Hippocampal formation (tissue), 2 donors: ENCODE data around the gene TMEM108.

Source experiments
- DNase-seq, 2 donors: peaks; one replicate each; lab custom pipeline; 2025; lab: John Stamatoyannopoulos, UW

Gene TMEM108

DNA sequence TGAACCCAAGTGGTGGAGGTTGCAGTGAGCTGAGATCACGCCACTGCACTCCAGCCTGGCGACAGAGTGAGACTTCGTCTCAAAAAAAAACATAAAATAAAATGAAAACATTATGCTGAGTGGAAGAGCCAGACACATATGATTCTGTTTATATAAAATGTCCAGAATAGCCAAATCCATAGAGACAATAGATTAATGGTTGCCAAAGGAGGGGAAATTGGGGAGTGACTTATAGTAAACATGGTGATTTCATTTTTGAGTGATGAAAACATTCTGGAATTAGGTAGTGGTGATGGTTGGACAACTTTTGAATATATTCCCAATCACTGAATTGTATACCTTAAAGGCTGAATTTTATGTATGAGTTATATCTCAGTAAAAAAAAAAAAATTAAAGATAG lies 189.6 kb downstream of the TMEM108 start:
- no peak for DNase-seq

DNA sequence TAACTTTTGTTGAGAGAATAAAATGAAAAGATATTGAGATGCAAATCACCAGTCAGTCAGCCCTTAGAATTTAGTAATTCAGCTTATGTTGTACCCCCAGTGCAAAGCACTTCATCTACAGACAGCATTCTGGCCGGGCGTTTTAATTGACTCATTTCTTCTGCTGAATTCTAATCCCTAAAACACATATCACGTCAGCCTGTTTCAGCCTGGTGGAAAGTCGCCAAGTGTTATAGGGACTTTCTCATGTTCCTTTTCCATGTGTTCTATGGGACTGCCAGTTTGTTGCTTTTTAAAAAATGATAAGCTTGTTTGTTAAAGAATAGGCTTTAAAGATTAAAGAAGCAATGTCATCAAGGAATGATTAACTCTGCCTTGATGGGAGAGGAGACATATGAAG lies 192.0 kb downstream of the TMEM108 start:
- no peak for DNase-seq

DNA sequence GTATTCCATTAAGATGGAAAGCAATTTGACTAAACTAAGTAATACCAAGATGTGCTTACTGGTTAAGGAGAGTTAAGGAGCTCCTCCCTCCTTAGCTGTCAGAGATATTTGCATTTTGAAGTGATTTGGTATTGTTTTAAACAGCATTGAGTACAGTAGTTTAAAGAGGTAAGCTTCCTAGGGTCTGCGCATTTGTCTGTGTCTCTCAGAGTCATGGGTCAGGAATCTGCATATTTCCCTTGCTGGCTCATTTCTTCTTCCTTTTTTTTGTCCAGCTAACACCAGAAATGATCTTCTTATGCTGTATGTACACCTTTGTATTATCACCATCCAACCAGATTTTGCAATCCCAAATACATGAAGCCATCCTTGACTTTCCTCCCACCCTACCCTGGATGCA lies 198.7 kb downstream of the TMEM108 start:
- no peak for DNase-seq

DNA sequence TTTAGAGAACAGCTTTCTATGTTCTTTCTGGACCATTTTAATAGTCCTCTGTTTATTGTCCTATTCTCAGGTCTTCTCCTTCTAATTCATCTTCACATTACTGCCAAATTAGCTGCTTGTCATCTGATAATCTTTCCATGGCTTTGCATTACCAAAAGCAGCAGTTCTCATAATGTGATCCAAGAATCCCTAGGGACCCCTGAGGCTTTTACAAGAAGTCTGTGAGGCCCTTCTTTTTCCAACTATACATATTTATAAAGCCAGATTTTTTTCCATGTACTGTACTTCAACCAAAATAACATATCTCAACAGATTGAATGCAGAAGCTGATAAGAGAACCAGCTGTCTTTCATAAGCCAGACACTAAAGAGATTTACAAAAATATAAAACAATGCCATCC lies 199.2 kb downstream of the TMEM108 start:
- no peak for DNase-seq

DNA sequence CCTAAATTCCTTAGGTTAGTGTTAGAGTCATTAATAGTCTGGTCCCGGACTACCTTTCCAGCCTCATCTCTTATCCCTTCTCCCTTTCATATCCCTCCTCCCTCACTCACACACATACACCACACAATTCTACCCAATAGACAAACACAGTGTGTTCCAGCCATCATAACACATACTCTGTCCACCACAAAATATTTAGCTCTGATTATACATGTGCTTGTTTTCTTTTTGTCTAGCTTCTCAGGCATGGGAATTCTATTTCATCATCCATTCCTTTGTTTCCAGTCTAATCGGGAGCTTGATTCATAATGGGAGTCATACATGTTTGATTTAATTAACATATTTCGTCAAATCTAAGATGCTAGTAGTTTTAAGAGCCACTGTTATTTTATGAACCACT lies 199.8 kb downstream of the TMEM108 start:
- no peak for DNase-seq

DNA sequence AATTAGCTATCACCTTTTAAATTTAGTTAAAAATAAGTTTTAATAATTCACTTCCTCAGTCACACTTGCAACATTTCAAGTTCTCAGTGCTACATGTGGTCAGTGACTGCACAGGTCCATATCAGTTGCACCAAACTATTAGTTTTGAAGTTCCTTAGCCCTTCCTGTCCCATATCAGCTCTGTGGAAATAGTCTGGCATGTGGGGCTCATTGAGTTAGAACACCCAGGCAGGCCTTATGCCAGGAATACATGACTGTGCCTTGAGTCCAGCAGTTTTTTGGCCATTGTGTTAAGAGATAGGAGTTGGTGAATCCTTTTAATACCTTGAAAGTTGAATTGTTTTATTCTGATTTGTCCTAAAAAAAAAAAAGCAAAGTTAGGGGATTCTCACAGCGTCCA lies 207.9 kb downstream of the TMEM108 start:
- no peak for DNase-seq

DNA sequence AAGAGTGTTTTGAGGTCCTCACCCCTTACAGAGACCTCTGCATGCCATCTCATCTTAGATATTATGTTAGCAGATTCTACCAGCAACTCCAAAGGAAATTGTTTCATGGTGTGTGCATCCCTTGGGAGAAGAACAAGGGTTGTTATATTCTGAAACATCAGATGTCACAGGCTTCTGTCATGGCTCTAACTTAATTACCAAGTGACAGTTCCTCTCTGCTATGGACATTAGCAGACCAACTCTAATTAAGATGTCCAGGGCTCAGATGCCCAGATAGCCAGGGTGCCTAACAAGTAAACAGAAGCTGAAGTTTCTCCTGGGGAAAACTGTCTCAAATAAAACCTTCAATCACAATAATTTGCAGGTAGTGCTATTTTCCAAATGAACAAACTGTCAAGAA lies 208.6 kb downstream of the TMEM108 start:
- DNase-seq: no peak

DNA sequence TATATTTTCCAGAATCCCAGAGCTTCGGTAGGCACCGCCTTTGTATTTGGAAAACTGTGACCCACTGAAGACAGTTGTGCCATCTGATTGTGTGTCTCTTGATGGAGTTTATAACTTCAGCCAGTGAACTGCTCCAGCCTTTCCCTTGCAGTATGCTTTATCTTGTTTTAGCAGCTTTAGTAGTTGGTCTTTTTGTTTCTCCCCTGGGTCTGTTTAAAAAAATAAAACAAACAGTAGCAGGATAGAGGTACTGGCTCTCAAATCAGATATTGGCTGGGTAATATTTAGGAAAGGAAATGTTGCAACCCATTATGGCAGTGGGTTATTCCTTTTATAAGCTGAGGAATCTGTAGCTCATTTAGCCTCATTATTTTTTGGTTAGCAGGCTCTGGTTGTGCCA lies 210.2 kb downstream of the TMEM108 start:
- no peak for DNase-seq

DNA sequence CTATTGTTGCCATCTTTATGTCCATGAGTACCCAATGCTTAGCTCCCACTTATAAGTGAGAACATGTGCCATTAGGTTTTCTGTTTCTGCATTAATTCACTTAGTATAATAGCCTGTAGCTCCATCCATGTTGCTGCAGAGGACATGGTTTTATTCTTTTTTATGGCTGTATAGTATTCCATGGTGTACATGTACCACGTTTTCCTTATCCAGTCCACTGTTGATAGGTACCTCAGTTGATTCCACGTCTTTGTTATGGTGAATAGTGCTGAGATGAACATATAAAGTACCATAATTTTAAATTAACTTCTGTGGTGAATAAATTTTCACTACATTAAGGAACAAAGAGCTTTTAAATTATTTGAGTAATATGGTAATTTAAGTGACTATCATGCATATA lies 211.3 kb downstream of the TMEM108 start:
- no peak for DNase-seq

DNA sequence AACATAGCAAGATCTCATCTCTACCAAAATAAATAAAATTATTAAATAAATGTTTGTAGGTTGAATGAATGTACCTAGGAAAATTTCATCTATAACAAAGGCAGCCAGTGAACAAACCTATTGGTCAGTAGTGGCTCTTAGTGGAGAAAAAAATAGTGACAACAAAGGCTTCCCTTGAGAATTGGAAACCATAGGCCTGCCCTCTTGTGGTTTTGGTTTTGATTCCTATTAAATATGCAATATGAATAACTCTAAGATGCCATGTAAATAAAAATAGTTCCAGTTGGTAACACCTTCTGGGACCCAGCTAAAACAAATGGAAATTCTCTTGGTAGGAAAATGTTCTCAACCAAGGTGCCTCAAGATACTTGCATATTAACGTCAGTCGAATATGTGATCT lies 216.0 kb downstream of the TMEM108 start:
- no peak for DNase-seq

DNA sequence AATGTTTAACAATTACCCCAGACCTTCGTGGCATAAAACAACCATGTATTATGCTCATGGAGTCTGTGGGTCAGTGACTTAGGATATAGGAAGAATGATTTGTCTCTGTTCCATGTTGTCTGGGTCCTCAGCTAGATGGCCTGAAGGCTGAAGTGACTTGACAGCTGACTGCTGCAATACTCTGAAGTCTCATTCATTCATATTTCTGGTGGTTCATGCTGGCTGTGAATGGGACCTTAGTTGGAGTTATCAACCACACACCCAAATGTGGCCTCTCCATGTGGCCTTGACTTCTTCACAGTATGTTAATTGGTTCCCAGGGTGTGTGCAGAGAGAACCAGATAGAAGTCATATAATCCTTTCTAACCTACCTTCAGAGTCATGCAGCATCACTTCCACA lies 216.5 kb downstream of the TMEM108 start:
- no peak for DNase-seq

DNA sequence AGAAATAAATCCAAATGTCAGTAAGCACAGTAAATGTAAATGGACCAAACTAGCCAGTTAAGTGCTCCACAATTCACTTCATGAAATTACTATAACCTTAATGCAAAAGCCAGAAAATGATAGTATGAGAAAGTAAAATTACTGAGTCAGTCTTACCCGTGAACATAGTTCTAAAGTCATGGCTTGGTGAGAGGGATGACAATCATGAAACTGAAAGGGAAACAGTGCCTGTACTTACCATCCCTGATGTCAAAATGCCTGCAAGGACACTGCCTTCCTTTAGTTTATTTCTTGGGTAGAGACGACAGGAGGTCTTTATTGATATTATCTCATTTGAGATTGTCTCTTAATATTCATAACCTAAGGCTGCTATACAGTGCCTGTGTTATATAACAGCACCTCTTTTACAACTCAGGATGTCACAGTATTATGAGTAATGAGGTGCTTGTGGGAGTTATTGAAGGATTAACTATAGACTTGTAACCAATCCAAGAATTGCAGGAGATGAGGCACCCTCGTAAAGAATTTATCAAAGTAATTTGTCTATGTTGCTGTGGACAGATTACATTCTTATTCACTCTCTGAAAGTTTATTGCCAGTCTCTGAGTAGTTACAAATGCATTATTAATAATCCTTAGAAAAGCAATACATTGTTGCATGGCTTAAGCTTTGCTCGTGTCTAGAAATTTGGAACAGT lies 218.7 kb downstream of the TMEM108 start:
- no peak for DNase-seq

DNA sequence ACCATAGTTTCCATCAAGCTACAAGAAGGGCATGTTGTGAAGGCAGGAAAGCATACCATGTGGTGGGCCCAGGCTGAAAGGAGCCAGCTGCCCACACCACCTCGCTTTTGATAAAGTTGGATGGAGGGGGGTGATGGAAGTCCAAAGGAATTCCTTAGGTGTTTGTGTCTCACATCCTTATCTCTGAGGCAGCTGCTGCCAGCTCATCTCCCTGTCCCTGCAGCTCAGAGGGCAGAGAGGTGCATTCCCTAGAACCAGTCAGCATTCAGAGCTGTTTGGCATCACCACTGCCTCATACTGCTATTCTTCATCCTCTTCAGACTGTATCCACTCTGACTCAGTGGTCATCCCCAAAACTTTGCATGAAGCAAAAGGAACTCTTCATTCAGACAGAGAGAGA lies 220.2 kb downstream of the TMEM108 start:
- DNase-seq: no peak

DNA sequence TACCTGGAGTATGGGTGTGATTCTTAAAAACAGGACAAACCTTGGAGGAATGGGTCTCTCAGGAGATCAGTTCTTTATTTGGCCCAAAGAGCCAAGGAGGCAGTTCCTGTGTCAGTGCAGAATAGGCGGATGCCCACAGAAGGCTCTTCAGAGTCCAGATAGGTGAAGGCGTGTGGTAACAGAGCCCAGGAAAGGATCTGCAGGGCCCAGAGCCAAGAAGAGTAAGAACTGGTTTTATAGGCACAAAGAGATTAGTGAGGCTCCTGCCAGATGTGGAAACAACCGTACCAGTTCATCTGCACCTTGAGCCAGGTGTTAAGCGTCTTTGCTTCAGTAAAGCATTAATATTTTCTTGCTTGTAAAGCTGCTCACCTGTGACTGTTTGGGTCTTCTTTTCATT lies 221.6 kb downstream of the TMEM108 start:
- DNase-seq: no peak

DNA sequence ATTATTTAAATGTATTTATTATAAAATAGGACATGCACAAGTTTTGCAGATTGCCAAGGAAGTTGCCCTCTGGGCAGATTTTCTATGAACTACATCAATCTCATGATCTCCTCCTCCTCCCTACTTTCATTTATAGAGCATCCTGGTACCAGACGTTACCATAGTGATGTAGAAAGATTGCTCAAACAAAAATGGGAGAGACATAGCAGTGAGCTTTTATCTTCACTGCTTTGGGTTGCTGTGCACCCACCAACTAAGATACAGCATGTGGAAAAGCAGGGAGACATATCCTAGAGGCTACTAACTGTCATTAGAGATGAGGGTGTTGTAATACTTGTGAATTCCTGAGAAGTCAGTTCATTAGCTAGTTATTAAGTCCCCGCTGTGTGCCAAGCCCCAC lies 224.1 kb downstream of the TMEM108 start:
- DNase-seq: no peak

DNA sequence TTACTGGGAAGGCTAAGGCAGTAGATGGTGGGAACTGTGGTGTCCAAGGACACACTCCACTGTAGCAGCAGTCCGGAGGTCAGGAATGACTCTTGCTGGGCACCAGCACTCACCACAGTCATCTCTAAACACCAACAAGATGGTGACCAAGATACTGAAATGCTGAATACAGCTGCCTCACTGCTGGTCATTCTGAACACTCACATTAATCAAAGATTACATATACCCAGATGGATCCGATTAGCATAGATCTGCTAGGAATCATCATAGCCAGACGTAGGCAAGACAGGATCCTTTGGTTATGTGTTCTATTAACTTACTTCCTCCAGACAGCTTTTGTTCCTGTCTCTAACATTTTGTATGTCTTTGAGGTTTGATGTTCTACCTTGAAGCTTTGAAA lies 226.7 kb downstream of the TMEM108 start:
- no peak for DNase-seq

DNA sequence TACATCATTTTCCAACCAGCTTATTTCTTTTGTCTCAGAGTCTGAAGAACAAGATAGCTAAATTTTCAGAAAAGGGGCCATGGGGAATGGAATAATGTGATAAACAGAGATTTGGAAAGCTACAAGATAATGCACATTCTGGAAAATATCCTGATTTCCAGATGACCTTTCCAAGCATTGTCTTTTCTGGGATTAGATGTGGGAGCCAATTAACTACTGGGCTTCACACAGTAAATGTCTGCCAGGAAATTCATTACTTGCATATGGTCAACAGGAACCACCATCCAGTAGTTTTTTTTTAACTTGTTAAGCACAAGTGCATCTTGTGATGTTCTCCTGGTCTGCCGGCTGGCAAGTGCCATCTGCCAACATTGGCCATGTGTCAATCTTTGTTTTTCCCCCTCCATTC lies 230.5 kb downstream of the TMEM108 start:
- DNase-seq: no peak

DNA sequence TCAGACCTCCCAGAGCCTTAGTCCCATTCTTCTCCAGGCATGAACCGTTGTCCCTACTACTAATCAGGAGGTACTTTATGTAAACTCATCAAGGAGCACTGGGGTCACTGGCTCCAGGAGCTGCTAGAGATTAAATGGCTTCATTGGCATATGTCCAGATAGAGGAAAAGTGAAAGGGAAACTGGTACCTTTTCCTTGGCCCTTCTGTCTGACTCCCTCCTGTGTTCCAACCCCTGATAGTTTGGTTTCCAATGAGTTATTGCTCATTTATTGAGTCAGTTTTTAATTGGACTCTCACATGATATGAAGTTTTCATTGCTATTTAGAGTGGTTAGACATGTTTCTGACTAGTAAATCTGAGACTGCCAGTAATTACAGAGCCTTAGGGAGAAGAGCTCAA lies 231.2 kb downstream of the TMEM108 start:
- DNase-seq: no peak

DNA sequence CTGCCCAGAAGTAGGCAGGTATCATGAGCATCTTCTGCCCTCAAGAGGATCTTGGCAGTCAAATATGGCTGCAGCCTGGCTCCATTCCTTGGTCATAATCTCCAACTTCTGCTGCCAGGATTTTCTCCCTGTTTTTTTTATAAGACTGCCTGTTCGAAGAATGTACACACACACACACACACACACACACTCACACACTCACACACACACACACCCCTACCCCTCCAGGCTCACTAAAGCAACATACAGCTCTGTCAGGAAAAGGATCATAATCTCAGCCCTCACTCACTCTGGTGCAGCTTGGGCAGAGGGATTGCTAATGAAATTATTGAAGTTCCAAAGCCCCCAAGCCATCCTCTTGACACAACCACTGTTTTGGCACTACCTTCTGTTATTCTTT lies 232.4 kb downstream of the TMEM108 start:
- no peak for DNase-seq

DNA sequence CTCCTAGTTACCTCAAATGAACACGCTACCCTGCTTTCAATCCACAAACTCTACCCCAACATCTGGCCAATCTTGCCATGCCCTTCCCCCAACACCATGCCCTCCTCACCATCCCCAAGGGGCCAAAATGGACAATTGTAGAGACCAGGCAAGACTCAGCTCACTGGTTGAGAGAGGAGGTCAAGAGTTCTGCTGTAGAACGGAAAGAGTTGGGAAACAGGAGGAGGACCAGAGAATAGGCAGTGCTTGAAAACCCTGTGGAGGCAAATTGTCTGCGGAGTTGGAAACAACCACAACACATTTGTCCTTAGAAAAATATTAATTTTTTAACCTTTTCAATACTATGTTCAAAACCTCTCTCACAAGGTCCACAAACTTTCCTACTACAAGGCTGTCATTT lies 232.9 kb downstream of the TMEM108 start:
- no peak for DNase-seq

DNA sequence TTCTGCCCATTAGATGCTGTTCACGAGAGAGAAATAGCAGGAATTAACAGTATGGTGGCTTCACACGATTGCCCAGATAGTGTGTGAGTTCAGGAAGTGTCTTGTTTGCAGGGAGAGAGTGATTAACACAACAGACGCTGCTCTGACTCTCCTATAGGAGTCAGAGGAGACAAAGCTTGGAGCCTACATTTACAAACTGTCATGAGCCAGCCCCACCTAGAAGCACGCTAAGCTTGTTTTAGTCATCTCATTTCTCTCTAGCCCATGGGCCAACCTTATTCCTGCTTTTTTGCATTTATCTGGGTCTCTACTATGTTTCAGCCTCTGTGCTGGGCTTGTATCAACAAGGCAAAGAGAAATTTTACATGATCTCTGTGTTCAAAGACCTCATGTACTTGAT lies 233.3 kb downstream of the TMEM108 start:
- DNase-seq: no peak

DNA sequence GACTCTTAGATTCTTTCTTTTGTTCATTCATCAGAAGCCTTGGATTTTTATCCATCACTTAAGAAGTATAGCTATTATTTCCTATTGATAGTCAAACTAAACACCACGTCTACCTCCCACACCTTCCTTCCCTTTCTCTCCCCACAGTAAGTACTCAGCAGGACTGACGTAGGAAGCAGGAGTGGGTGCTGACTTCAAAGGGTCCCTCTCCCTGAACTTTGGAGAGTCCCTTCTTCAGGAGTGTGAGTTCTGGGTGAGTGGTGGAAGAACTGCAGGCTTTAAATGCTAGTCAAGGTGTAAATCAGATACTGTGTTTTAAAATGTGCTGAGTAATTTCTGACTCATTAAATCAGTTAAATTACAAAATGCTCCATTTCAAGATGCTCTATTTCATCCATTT lies 235.2 kb downstream of the TMEM108 start:
- no peak for DNase-seq

DNA sequence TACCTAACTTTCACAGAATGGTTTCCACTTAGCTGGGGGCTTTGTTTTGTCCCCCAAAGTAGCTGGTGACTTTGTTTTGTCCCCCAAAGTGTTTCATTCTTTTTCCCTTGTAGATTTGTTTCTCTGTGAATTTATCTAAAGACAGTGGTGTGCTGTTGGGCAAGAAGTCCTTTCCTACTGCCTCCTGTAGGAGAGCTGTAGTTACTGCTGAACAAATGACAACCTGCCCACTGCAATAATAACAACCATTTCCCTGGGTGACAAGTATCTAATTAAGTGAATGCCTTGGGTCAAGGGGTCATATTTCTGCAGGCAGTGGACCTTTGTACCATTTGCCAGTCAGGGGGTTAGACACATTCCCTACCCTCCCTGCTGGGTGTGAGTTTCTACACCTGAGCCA lies 236.3 kb downstream of the TMEM108 start:
- DNase-seq: no peak

DNA sequence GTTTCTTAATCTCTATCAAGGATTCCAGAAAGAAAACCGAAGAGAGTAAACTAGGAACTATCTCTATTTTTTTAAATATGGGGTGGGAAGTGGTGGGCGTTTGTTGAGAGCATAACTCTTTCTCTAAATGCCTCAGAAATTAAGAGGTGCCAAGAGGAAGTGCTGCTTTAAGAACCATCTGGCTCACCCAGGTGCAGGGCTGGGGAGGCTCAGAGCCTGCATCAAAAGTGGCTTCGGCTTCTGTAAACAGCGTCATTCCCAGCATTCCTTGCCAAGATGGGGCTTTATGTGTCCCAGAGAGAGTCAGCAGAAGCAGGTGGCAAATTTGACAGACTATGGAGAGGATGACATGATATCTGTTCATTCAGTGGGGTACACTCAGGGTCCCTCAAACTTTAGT lies 238.4 kb downstream of the TMEM108 start:
- DNase-seq: peak in 1 of 2 donors; percentile 27

DNA sequence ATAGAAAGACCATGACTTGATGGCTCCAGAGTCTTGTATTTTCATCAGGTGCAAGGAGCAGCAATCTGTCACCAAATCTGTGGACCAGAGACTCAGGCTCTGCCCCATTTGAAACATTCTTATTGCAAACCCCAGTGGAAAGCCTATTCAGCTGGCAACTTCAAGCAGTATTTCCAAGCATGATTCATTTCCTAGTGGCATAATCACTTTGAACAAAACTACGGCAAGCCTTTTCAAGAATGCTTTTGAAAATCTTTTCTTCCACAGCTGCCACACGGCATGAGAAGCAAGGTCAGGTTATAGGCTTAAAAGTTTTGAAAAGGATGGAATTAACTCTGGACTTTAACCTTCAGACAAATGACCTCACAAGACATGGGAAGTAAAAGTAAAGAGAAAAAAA lies 239.6 kb downstream of the TMEM108 start:
- no peak for DNase-seq
